K562 (cell line): ENCODE results near the gene PDE8B. TPM values are rescaled to one million over a fixed set of nuclear protein-coding genes. Genes with fewer than 3 reads are reported as not detected.

Experiments
- CBFA2T3 ChIP-seq: fragments of 450-650 bp; IDR thresholded peaks from 2 replicates; pipeline ENCODE4 v1.6.1; 2017
- E2F1 ChIP-seq: sonication (generic); formaldehyde crosslinking; IDR thresholded peaks from 2 replicates; pipeline ENCODE4 v1.8.1; 2023; ENCODE audit warnings: mild to moderate bottlenecking, missing genetic modification reagents, moderate library complexity
- FOSL1 ChIP-seq: fragments of 200-800 bp; sonication (Bioruptor generic); conservative IDR thresholded peaks from 2 replicates; pipeline ENCODE4 v1.6.1; 2016; ENCODE audit warnings: missing genetic modification characterization, missing compliant biosample characterization
- NFE2L1 ChIP-seq: fragments of 450-650 bp; IDR thresholded peaks from 2 replicates; pipeline ENCODE4 v1.6.1; 2016; ENCODE audit warnings: missing genetic modification characterization, low read depth, mild to moderate bottlenecking, missing compliant biosample characterization, moderate library complexity, borderline replicate concordance
- RUNX1 ChIP-seq: sonication (generic); IDR thresholded peaks from 2 replicates; pipeline ENCODE4 v1.6.1; 2016; ENCODE audit warnings: antibody characterized with exemption, low read depth
- SAFB2 ChIP-seq: fragments of 200-400 bp; formaldehyde crosslinking; IDR thresholded peaks from 2 replicates; pipeline ENCODE4 v1.6.1; 2018; ENCODE audit warnings: borderline replicate concordance, low read length, low read depth, moderate library complexity; ENCODE audit not compliant: severe bottlenecking
- SMAD3 ChIP-seq: fragments of 450-650 bp; formaldehyde crosslinking; conservative IDR thresholded peaks from 2 replicates; pipeline ENCODE4 v1.4.0; 2020; ENCODE audit warnings: mild to moderate bottlenecking
- SOX6 ChIP-seq: fragments of 450-650 bp; IDR thresholded peaks from 2 replicates; pipeline ENCODE4 v1.6.1; 2014; ENCODE audit warnings: mild to moderate bottlenecking
- TSHZ1 ChIP-seq: fragments of 250-450 bp; sonication (Bioruptor Pico); IDR thresholded peaks from 2 replicates; pipeline ENCODE4 v1.4.0; 2020; ENCODE audit warnings: mild to moderate bottlenecking, moderate library complexity
- ZBTB7A ChIP-seq: IDR thresholded peaks from 2 replicates; pipeline ENCODE4 v1.6.1; 2011; ENCODE audit warnings: low read depth, mild to moderate bottlenecking, low read length, moderate library complexity, borderline replicate concordance; ENCODE audit not compliant: control insufficient read depth
- ZHX1 ChIP-seq: fragments of 150-350 bp; conservative IDR thresholded peaks from 2 replicates; pipeline ENCODE4 v1.6.1; 2014; ENCODE audit warnings: low read length
- ZNF699 ChIP-seq: fragments of 250-450 bp; sonication (Bioruptor Pico); IDR thresholded peaks from 2 replicates; pipeline ENCODE4 v1.8.0; 2021; ENCODE audit warnings: mild to moderate bottlenecking, moderate library complexity; ENCODE audit not compliant: insufficient replicate concordance
- polyA plus RNA-seq, 8 experiments: library from polyadenylated mRNA; depleted of rRNA in 4 of 8; stranded (reverse) in 5 of 8; unstranded in 3 of 8; fragments of >200 nt; fragmentation: Nextera tagmentation in 2 of 8; fragmentation: Illumina TruSeq in 1 of 8; extraction: Ambion mirVana in 2 of 8; extraction: Trizol in 1 of 8; gene quantifications; 2 replicates each; pipeline versions ENCODE4 v1.2.1 to v1.2.3, GENCODE V29; 2011 to 2014; ENCODE audit warnings: inconsistent platforms in 1 of 8, missing spikeins in 1 of 8
- total RNA-seq, 7 experiments: library from RNA; depleted of rRNA in 6 of 7; stranded (reverse); fragments of >200 nt in 6 of 7; fragmentation: Illumina TruSeq in 2 of 7; extraction: Trizol in 2 of 7; gene quantifications; 2 replicates each; pipeline versions ENCODE4 v1.2.1 to v1.2.3, GENCODE V29; 2011 to 2021; ENCODE audit warnings: low replicate concordance in 1 of 7

The PDE8B gene
- total and polyA plus RNA-seq, 9 of the 15 experiments (the other 6 are each of a cell fraction or from before 2014, with no cell fraction given) = 0.15 to 0.28 TPM; not detected in 7

GRCh38 chr5:77224672-77225355 lies 14.3 kb downstream of the PDE8B start (continued):
- TF ChIP-seq ZNF699 (CRISPR knock-in tag) (no peak), E2F1 (CRISPR knock-in tag) (no peak), TSHZ1 (no peak), RUNX1 (no peak), NFE2L1 (tag) (no peak), SAFB2 (no peak), CBFA2T3 (peak; percentile 54; the same call in 1 of the 2 replicates), ZHX1 (no peak), SMAD3 (no peak), SOX6 (peak; percentile 42; the same call in 1 of the 2 replicates), ZBTB7A (no peak), FOSL1 (tag) (0 out of 2 replicates have a peak, but pooled peaks have one; percentile 16)
